ENCODE measurements around the gene NDUFA3. TPM values are rescaled to one million over a fixed set of nuclear protein-coding genes. Genes with fewer than 3 reads are reported as not detected.

The NDUFA3 gene
- 100 to 1,000 TPM in 3 of 5 donors, 10 to 100 TPM in 2; 77.4 to 137 (median 123) TPM for total RNA-seq
- 80.5 TPM for total RNA-seq (2013)
- total RNA-seq: 13.8 to 42.0 (median 24.1) reads per million in 29 experiments

- H3K27ac Mint-ChIP-seq: peak within 1 kb of the TSS; percentile 92 to 93
- CTCF ChIA-PET: interaction anchor here in 1 of 2 donors (1.0 to 1.8 kb wide), 2 partner anchors 13 to 34 kb away, joined by 4 to 8 read pairs; partner anchors contain the start of genes CNOT3, PRPF31 and TFPT
- no peaks in the 10 kb centered on the region for H3K27me3 Mint-ChIP-seq
- POLR2A ChIA-PET: no interaction called here
- peak; percentile 93 to 100 (median 98) for DNase-seq
- peak; percentile 99 for ATAC-seq (replicated peaks in 1 of 4)
- no peaks in the 10 kb centered on the region for H3K9me3 Mint-ChIP-seq
- Histone ChIP-seq H3K4me1 (ENCODE audit: control insufficient read depth in 1 of 2, extremely low read depth in 1 of 2, insufficient read depth in 2 of 2, low read length in 2 of 2) (peaks cover 4 to 23% of the 10 kb centered on the region in 2 experiments), H3K4me3 (ENCODE audit: control insufficient read depth in 1 of 2, extremely low read depth in 1 of 2, low read length in 1 of 2) (peak within 1 kb of the TSS; percentile 63 to 90), H3K9me3 (no peaks in the 10 kb centered on the region), H3K27ac (ENCODE audit: low read length) (peak within 1 kb of the TSS; percentile 86), H3K27me3 (replicated peaks in 1 of 2; ENCODE audit: control insufficient read depth in 2 of 2, extremely low read depth in 1 of 2, insufficient read depth in 2 of 2, low read length in 1 of 2) (no peaks in the 10 kb centered on the region), H3K36me3 (ENCODE audit: control insufficient read depth in 2 of 2, extremely low read depth in 1 of 2, insufficient read depth in 1 of 2, low read length in 1 of 2) (peaks cover 0 to 13% of the 10 kb centered on the region in 2 donors)
- H3K4me3 Mint-ChIP-seq: peak within 1 kb of the TSS; percentile 95 to 99 (median 97)
- peaks cover 23 to 35% (median 33%) of the 10 kb centered on the region in 3 donors for H3K4me1 Mint-ChIP-seq
- H3K36me3 Mint-ChIP-seq: peaks cover 14% of the 10 kb centered on the region
- 2% methylated on average over 44 of the region's 54 CpGs for WGBS (ENCODE audit: insufficient coverage)
These were observed at the start of gene NDUFA3 for GRCh38 chr19:54102421-54103169. TSS of gene NDUFA3 (plus strand) at chr19:54102855. CDS start at chr19:54102879, 24 bp downstream.

GRCh38 chr19:54062643-54063042 lies 40.0 kb upstream of the NDUFA3 start:
- no peak overlapping the region for H3K27ac ChIP-seq (ENCODE audit: low read length)
- peak in 1 of 35 experiments; percentile 22 for DNase-seq
- no peaks in the 10 kb centered on the region for H3K36me3 Mint-ChIP-seq
- CTCF ChIA-PET: interaction anchor here in 1 of 2 donors (0.7 kb wide), 1 partner anchor 20 kb away, joined by 3 read pairs; no protein-coding TSS in a partner anchor
- no peak for ATAC-seq (replicated peaks in 1 of 4)
- POLR2A ChIA-PET: no interaction called here
- peaks cover 0 to 45% of the 10 kb centered on the region in 2 experiments for H3K27me3 ChIP-seq (replicated peaks in 1 of 2; ENCODE audit: control insufficient read depth in 2 of 2, extremely low read depth in 1 of 2, insufficient read depth in 2 of 2, low read length in 1 of 2)
- no peaks in the 10 kb centered on the region for H3K36me3 ChIP-seq (ENCODE audit: control insufficient read depth in 2 of 2, extremely low read depth in 1 of 2, insufficient read depth in 1 of 2, low read length in 1 of 2)
- no peak overlapping the region for H3K4me3 Mint-ChIP-seq
- H3K27me3 Mint-ChIP-seq: peaks cover 21 to 35% of the 10 kb centered on the region in 2 donors
- H3K4me1 ChIP-seq (ENCODE audit: control insufficient read depth in 1 of 2, extremely low read depth in 1 of 2, insufficient read depth in 2 of 2, low read length in 2 of 2): no peaks in the 10 kb centered on the region
- 23% methylated on average over 8 of the region's 9 CpGs for WGBS (ENCODE audit: insufficient coverage)
- no peaks in the 10 kb centered on the region for H3K9me3 ChIP-seq
- no peaks in the 10 kb centered on the region for H3K4me1 Mint-ChIP-seq
- no peaks in the 10 kb centered on the region for H3K9me3 Mint-ChIP-seq
- no peak overlapping the region for H3K4me3 ChIP-seq (ENCODE audit: control insufficient read depth in 1 of 2, extremely low read depth in 1 of 2, low read length in 1 of 2)
- no peak overlapping the region for H3K27ac Mint-ChIP-seq

GRCh38 chr19:54063350-54064116 lies 39.1 kb upstream of the NDUFA3 start, which contains the start of gene VSTM1:
TSS of gene VSTM1 (minus strand) at chr19:54063897. CDS start at chr19:54063777, 120 bp downstream.
- CTCF ChIA-PET: no interaction called here

GRCh38 chr19:54069470-54069869 lies 33.2 kb upstream of the NDUFA3 start:
- H3K36me3 ChIP-seq (ENCODE audit: control insufficient read depth in 2 of 2, extremely low read depth in 1 of 2, insufficient read depth in 1 of 2, low read length in 1 of 2): no peaks in the 10 kb centered on the region
- peaks cover 0 to 5% (median 0%) of the 10 kb centered on the region in 3 donors for H3K9me3 Mint-ChIP-seq
- H3K4me1 ChIP-seq (ENCODE audit: control insufficient read depth in 1 of 2, extremely low read depth in 1 of 2, insufficient read depth in 2 of 2, low read length in 2 of 2): no peaks in the 10 kb centered on the region
- no peaks in the 10 kb centered on the region for H3K36me3 Mint-ChIP-seq
- ATAC-seq (replicated peaks in 1 of 4) (no peak), DNase-seq (no peak)
- peaks cover 0 to 13% of the 10 kb centered on the region in 2 experiments for H3K27me3 ChIP-seq (replicated peaks in 1 of 2; ENCODE audit: control insufficient read depth in 2 of 2, extremely low read depth in 1 of 2, insufficient read depth in 2 of 2, low read length in 1 of 2)
- no peak overlapping the region for H3K27ac ChIP-seq (ENCODE audit: low read length)
- H3K27ac Mint-ChIP-seq: no peak overlapping the region
- H3K27me3 Mint-ChIP-seq: peaks cover 6 to 7% of the 10 kb centered on the region in 2 donors
- no peak overlapping the region for H3K4me3 ChIP-seq (ENCODE audit: control insufficient read depth in 1 of 2, extremely low read depth in 1 of 2, low read length in 1 of 2)
- 58% methylated on average over 4 of the region's 5 CpGs for WGBS (ENCODE audit: insufficient coverage)
- H3K9me3 ChIP-seq: no peaks in the 10 kb centered on the region
- H3K4me3 Mint-ChIP-seq: no peak overlapping the region
- no peaks in the 10 kb centered on the region for H3K4me1 Mint-ChIP-seq
- ChIA-PET POLR2A (interaction anchor here in 1 of 2 donors (0.6 kb wide), 1 partner anchor 25 kb away, joined by 4 read pairs; no protein-coding TSS in a partner anchor), CTCF (no interaction called here)

More at GRCh38 chr19:54063350-54064116, 39.1 kb upstream of the NDUFA3 start, which contains the start of gene VSTM1:
- Mint-ChIP-seq H3K27ac (no peak within 1 kb of the TSS), H3K9me3 (no peaks in the 10 kb centered on the region), H3K36me3 (no peaks in the 10 kb centered on the region), H3K27me3 (peaks cover 21 to 35% of the 10 kb centered on the region in 2 donors), H3K4me3 (no peak within 1 kb of the TSS), H3K4me1 (no peaks in the 10 kb centered on the region)
- ATAC-seq (replicated peaks in 1 of 4) (no peak), DNase-seq (no peak)
- H3K4me1 ChIP-seq (ENCODE audit: control insufficient read depth in 1 of 2, extremely low read depth in 1 of 2, insufficient read depth in 2 of 2, low read length in 2 of 2): no peaks in the 10 kb centered on the region
- no peak within 1 kb of the TSS for H3K27ac ChIP-seq (ENCODE audit: low read length)
- H3K36me3 ChIP-seq (ENCODE audit: control insufficient read depth in 2 of 2, extremely low read depth in 1 of 2, insufficient read depth in 1 of 2, low read length in 1 of 2): no peaks in the 10 kb centered on the region
- H3K9me3 ChIP-seq: no peaks in the 10 kb centered on the region
- H3K27me3 ChIP-seq (replicated peaks in 1 of 2; ENCODE audit: control insufficient read depth in 2 of 2, extremely low read depth in 1 of 2, insufficient read depth in 2 of 2, low read length in 1 of 2): peaks cover 0 to 43% of the 10 kb centered on the region in 2 experiments
- WGBS (ENCODE audit: insufficient coverage): 75% methylated on average over 18 of the region's 34 CpGs
- no peak within 1 kb of the TSS for H3K4me3 ChIP-seq (ENCODE audit: control insufficient read depth in 1 of 2, extremely low read depth in 1 of 2, low read length in 1 of 2)
- POLR2A ChIA-PET: no interaction called here

GRCh38 chr19:54073829-54074228 lies 28.8 kb upstream of the NDUFA3 start:
- H3K27ac Mint-ChIP-seq: peak overlapping the region in 1 of 2 donors; percentile 16
- H3K9me3 Mint-ChIP-seq: peaks cover 0 to 5% (median 0%) of the 10 kb centered on the region in 3 donors
- ChIA-PET CTCF (no interaction called here), POLR2A (no interaction called here)
- H3K4me1 Mint-ChIP-seq: no peaks in the 10 kb centered on the region
- WGBS (ENCODE audit: insufficient coverage): 96% methylated on average over 7 of the region's 10 CpGs
- ATAC-seq (replicated peaks in 1 of 4) (no peak), DNase-seq (no peak)
- H3K36me3 ChIP-seq (ENCODE audit: control insufficient read depth in 2 of 2, extremely low read depth in 1 of 2, insufficient read depth in 1 of 2, low read length in 1 of 2): no peaks in the 10 kb centered on the region
- H3K27ac ChIP-seq (ENCODE audit: low read length): no peak overlapping the region
- no peaks in the 10 kb centered on the region for H3K9me3 ChIP-seq
- H3K4me3 Mint-ChIP-seq: no peak overlapping the region
- peaks cover 0 to 14% of the 10 kb centered on the region in 2 experiments for H3K27me3 ChIP-seq (replicated peaks in 1 of 2; ENCODE audit: control insufficient read depth in 2 of 2, extremely low read depth in 1 of 2, insufficient read depth in 2 of 2, low read length in 1 of 2)
- H3K27me3 Mint-ChIP-seq: peaks cover 0 to 5% of the 10 kb centered on the region in 2 donors
- no peaks in the 10 kb centered on the region for H3K4me1 ChIP-seq (ENCODE audit: control insufficient read depth in 1 of 2, extremely low read depth in 1 of 2, insufficient read depth in 2 of 2, low read length in 2 of 2)
- H3K36me3 Mint-ChIP-seq: no peaks in the 10 kb centered on the region
- H3K4me3 ChIP-seq (ENCODE audit: control insufficient read depth in 1 of 2, extremely low read depth in 1 of 2, low read length in 1 of 2): no peak overlapping the region

GRCh38 chr19:54074851-54075250 lies 27.8 kb upstream of the NDUFA3 start:
- Mint-ChIP-seq H3K4me3 (no peak overlapping the region), H3K27ac (no peak overlapping the region), H3K4me1 (no peaks in the 10 kb centered on the region), H3K36me3 (no peaks in the 10 kb centered on the region), H3K9me3 (no peaks in the 10 kb centered on the region), H3K27me3 (peaks cover 0 to 5% of the 10 kb centered on the region in 2 donors)
- Histone ChIP-seq H3K4me1 (ENCODE audit: control insufficient read depth in 1 of 2, extremely low read depth in 1 of 2, insufficient read depth in 2 of 2, low read length in 2 of 2) (no peaks in the 10 kb centered on the region), H3K36me3 (ENCODE audit: control insufficient read depth in 2 of 2, extremely low read depth in 1 of 2, insufficient read depth in 1 of 2, low read length in 1 of 2) (no peaks in the 10 kb centered on the region), H3K27ac (ENCODE audit: low read length) (no peak overlapping the region), H3K27me3 (replicated peaks in 1 of 2; ENCODE audit: control insufficient read depth in 2 of 2, extremely low read depth in 1 of 2, insufficient read depth in 2 of 2, low read length in 1 of 2) (peaks cover 0 to 19% of the 10 kb centered on the region in 2 experiments), H3K4me3 (ENCODE audit: control insufficient read depth in 1 of 2, extremely low read depth in 1 of 2, low read length in 1 of 2) (no peak overlapping the region), H3K9me3 (no peaks in the 10 kb centered on the region)
- DNase-seq (no peak), ATAC-seq (replicated peaks in 1 of 4) (no peak)
- ChIA-PET CTCF (no interaction called here), POLR2A (no interaction called here)
- 83% methylated on average over 5 of the region's 9 CpGs for WGBS (ENCODE audit: insufficient coverage)

Data from T-cell (primary cell).